IPS-20b (cell line): ENCODE results near the gene PIGC.
"Not testable (repeated sequence)": the region's sequence is repeated elsewhere in the genome, so short reads cannot be mapped to it uniquely, and the experiment has no call there.

Source experiments
- H3K27ac ChIP-seq: one replicate; pipeline ENCODE4 v1.5.1; 2013; ENCODE audit warnings: low read length
- H3K27me3 ChIP-seq: 2 replicates; pipeline ENCODE4 v1.6.1; 2013; ENCODE audit warnings: mild to moderate bottlenecking, low read length, inconsistent platforms; ENCODE audit not compliant: insufficient read depth
- H3K36me3 ChIP-seq: 2 replicates; pipeline ENCODE4 v1.6.1; 2013; ENCODE audit warnings: low read depth, mild to moderate bottlenecking, inconsistent platforms, low read length, moderate library complexity; ENCODE audit not compliant: insufficient read depth
- H3K4me1 ChIP-seq: 2 replicates; pipeline ENCODE4 v1.6.1; 2013; ENCODE audit warnings: mild to moderate bottlenecking, control low read depth, inconsistent platforms, low read length, moderate library complexity; ENCODE audit not compliant: insufficient read depth
- H3K4me3 ChIP-seq: 2 replicates; pipeline ENCODE4 v1.5.1; 2013; ENCODE audit warnings: mild to moderate bottlenecking, low read length, inconsistent platforms
- H3K9ac ChIP-seq: 2 replicates; pipeline ENCODE4 v1.6.1; 2013; ENCODE audit warnings: low read depth, mild to moderate bottlenecking, inconsistent platforms, low read length, moderate library complexity
- H3K9me3 ChIP-seq: 2 replicates; pipeline ENCODE4 v1.6.1; 2013; ENCODE audit warnings: mild to moderate bottlenecking, low read depth, low read length, inconsistent platforms; ENCODE audit not compliant: insufficient read depth

PIGC gene

DNA sequence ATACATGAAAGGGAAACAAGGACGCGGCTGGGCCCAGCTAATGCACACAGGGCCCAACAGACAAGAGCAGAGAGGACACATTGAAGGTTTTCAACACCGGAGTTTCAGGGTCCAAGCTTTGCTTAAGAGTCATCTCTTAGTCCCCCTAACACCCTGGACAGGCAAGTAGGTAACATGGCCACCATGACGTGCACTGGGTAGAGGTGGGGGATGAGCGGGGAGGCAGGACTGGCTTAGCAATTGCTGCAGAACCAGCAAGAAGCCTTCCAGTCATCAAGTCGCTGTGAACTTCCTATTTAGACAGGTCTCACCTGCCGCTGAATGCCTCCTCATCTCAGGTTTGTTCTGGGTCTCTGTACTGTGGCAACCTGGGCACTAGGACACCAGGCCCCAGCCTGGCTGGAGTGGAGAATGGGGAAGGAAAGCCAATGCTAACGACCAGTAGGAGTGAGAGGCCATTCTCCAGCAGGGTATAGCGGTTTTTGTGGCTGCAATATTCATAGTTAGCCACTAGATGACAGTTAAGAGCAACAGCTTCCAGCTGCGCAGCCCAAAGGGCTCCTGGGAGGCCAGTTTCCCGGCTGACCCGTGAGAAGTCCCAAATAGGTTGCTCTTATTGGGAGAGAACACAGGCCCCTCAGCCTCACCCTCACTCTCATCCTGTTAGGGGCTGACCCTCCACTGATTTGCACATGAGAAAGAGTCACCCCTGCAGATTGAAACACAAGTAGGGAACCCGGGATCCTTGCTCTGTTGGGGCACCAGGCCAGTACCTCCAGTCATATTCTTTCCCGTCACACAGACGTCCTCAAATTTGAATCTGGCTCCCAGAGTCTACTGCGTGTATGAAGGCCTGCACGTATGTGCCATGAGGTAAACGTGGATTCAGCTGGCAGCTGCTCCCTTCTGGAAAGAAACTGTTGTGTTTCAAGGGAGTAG lies 6.0 kb upstream of the PIGC start:
- no peak overlapping the region for H3K4me3 ChIP-seq

DNA sequence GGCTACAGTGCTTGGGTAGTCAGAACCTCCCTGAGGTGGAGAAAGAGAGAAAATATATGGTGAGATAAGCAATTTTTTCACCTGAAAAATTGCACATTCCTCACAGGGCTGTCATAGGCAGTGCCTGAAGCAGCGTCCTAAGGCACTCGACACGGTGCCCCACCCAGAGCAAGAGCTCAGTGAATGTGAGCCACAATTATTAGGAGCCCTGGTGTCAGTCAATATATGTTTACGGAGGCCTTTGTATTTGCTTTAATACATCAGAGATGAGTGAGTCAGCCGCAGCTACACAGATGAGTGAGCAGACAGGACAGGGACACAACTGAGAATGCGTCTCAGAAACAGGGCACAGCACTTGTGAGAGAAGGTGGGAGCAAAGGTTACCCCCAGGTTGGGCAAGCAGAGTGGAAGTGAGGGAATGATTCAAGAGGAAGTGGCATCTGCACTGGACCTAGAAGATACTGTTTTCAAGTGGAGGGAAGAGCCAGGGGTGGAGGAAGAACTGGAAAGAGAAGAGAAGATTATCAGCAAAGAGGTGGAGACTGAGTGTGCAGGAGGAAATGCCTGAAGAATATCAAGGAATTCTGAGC lies 5.2 kb upstream of the PIGC start:
- no peaks in the 10 kb centered on the region for H3K4me1 ChIP-seq
- H3K9me3 ChIP-seq: no peaks in the 10 kb centered on the region
- no peak overlapping the region for H3K9ac ChIP-seq
- H3K36me3 ChIP-seq: no peaks in the 10 kb centered on the region
- H3K4me3 ChIP-seq: no peak overlapping the region
- no peak overlapping the region for H3K27ac ChIP-seq
- no peaks in the 10 kb centered on the region for H3K27me3 ChIP-seq

More for the DNA sequence above, 6.0 kb upstream of the PIGC start:
- no peaks in the 10 kb centered on the region for H3K4me1 ChIP-seq
- H3K27me3 ChIP-seq: no peaks in the 10 kb centered on the region
- H3K27ac ChIP-seq: no peak overlapping the region
- H3K36me3 ChIP-seq: no peaks in the 10 kb centered on the region
- H3K9me3 ChIP-seq: no peaks in the 10 kb centered on the region
- no peak overlapping the region for H3K9ac ChIP-seq

DNA sequence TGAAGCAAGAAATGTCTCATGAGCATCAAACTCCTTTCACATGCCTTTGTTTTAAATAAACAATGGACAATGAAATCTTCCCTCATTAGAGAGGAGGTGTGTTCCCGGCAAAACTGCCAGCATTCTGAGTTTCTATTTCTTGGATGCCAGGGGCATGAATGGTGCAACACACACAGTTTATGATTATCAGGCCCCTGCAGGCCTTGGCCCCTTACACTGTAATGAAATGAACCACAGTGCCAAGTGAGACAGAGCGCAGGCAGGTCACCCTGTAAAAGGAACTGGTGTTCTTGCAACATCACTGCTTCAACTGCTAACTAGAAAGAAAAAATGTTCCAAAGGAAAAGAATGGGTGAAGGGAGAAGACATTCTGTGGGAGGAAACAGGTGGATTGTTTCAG lies 3.8 kb upstream of the PIGC start:
- Histone ChIP-seq H3K36me3 (peaks cover under 1% of the 10 kb centered on the region; the same call in 1 of the 2 replicates), H3K4me3 (no peak overlapping the region), H3K9me3 (no peaks in the 10 kb centered on the region), H3K27ac (no peak overlapping the region), H3K4me1 (peaks cover 4% of the 10 kb centered on the region; the same call in 1 of the 2 replicates), H3K27me3 (no peaks in the 10 kb centered on the region), H3K9ac (no peak overlapping the region)

DNA sequence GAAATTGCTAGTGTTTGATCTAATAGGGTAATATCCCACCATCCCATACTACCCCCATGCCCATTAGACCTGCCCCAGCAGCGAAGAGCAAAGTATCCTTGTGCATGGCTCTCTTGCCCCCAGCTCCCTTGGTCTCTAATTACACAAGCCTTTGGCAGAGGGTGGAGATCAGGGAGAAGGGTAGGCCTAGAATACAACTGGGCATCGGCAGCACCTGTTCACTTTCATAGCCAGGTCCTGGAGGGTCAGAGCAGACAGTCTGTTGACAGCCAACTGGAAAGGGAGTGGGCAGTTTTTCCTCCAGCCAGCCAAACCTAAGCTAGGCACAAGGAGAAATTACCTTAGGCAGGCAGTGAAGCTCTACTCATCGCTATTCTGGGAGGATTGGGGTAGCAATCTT lies 2.7 kb upstream of the PIGC start:
- no peak overlapping the region for H3K9ac ChIP-seq
- H3K4me3 ChIP-seq: no peak overlapping the region
- no peaks in the 10 kb centered on the region for H3K27me3 ChIP-seq
- H3K27ac ChIP-seq: no peak overlapping the region
- peaks cover 11% of the 10 kb centered on the region for H3K36me3 ChIP-seq
- peaks cover 4% of the 10 kb centered on the region; the same call in 1 of the 2 replicates for H3K4me1 ChIP-seq
- H3K9me3 ChIP-seq: no peaks in the 10 kb centered on the region

DNA sequence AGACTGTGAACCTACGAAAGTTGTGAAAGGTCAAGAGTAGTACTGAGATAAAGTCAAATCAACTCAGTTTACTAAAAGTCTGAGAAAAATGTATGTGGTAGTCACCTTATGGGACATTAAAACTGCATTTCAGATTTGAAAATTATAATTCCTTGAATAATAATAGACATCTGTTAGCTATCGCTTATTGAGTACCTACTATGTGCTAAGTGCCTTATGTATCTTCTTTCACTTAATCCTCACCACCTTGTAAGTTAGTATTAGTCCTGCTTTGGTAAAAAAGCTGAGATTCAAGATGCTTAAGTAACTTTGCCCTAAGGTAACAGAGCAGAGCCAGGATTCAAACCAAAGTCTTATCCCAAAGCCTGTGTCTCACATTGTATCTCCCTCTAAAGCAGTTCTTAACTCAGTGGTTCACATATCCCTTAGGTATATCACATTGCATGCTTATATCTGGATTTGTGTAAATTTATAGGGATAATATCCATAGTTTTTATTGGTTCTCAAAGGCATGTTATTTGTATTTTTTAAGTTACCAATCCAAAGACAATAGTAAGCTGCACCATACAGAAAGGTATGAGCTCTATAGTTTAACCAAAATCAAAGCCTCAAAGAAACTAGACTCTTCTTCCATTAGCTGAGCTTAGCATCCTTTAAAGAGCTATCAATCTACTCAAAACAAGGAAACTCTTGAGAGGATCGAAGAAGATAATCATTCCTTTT lies 865 bp downstream of the PIGC start:
- Histone ChIP-seq H3K36me3 (peaks cover 19% of the 10 kb centered on the region), H3K9me3 (no peaks in the 10 kb centered on the region), H3K27me3 (no peaks in the 10 kb centered on the region), H3K27ac (no peak overlapping the region), H3K4me3 (peak overlapping the region; percentile 89), H3K9ac (peak overlapping the region; percentile 93), H3K4me1 (peaks cover 4% of the 10 kb centered on the region; the same call in 1 of the 2 replicates)

DNA sequence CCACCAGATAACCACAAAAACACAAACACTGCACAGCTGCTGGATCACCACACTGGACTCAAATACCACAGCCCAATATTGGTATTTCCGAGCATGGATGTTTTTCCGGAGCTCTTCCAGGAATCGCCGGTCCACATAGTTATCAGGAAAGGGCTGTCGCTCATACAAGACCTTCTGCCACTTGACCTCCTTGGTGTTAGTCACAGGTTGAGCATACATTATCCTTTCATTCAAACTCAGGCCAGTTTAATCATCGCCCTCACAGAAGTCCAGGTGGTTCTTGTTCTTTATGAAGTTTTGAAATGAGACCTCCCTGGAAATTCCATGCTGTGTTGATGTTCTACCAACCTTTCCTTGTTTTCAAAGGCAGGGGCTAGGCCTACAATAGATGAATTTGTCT lies 1.5 kb downstream of the PIGC start:
- H3K9ac ChIP-seq: no peak overlapping the region
- peaks cover 4% of the 10 kb centered on the region; the same call in 1 of the 2 replicates for H3K4me1 ChIP-seq
- no peaks in the 10 kb centered on the region for H3K9me3 ChIP-seq
- no peak overlapping the region for H3K27ac ChIP-seq
- peaks cover 19% of the 10 kb centered on the region for H3K36me3 ChIP-seq
- H3K27me3 ChIP-seq: no peaks in the 10 kb centered on the region
- peak overlapping the region; percentile 89; the same call in 1 of the 2 replicates for H3K4me3 ChIP-seq

DNA sequence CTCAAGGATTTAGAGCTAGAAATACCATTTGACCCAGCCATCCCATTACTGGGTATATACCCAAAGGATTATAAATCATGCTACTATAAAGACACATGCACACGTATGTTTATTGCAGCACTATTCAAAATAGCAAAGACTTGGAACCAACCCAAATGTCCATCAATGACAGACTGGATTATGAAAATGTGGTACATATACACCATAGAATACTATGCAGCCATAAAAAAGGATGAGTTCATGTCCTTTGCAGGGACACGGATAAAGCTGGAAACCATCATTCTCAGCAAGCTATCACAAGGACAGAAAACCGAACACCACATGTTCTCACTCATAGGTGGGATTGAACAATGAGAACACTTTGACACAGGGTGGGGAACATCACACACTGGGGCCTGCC lies 6.7 kb downstream of the PIGC start:
- not testable (repeated sequence) for H3K9me3 ChIP-seq, H3K9ac ChIP-seq, H3K27ac ChIP-seq, H3K27me3 ChIP-seq, H3K4me1 ChIP-seq, H3K4me3 ChIP-seq
- peaks cover 14% of the 10 kb centered on the region for H3K36me3 ChIP-seq

DNA sequence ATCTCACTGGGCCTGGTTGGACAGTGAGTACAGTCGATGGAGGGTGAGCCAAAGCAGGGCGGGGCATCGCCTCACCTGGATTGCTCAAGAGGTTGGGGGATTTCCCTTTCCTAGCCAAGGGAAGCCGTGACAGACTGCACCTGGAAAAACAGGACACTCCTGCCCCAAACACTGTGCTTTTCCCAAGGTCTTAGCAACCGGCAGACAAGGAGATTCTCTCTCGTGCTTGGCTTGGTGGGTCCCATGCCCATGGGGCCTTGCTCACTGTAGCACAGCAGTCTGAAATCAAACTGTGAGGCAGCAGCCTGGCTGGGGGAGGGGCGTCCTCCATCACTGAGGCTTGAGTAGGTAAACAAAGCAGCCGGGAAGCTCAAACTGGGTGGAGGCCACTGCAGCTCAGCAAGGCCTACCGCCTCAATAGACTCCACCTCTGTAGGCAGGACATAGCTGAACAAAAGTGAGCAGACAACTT lies 12.1 kb downstream of the PIGC start:
- Histone ChIP-seq H3K27ac (no peak overlapping the region), H3K4me3 (no peak overlapping the region), H3K4me1 (peaks cover 5% of the 10 kb centered on the region; the same call in 1 of the 2 replicates), H3K27me3 (no peaks in the 10 kb centered on the region), H3K36me3 (no peaks in the 10 kb centered on the region), H3K9ac (no peak overlapping the region), H3K9me3 (no peaks in the 10 kb centered on the region)

DNA sequence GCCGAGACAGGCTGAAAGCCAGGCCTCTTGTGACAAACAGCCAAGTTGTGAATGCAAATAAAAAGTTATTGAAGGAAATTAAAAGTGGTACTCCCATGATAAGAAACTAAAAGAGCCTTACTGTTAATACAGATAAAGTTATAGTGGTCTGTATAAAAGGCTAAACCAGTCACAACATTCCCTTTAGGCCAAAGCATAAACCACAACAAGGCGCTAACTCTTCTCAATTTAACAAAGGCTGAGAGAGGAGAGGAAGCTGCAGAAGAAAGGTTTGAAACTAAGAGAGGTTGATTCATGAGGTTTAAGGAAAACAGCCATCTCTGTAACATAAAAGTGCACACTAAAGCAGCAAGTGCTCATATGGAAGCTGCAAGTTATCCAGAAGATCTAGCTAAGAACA lies 12.7 kb downstream of the PIGC start:
- Histone ChIP-seq H3K9ac (no peak overlapping the region), H3K4me3 (no peak overlapping the region), H3K9me3 (no peaks in the 10 kb centered on the region), H3K4me1 (peaks cover 7% of the 10 kb centered on the region; the same call in 1 of the 2 replicates), H3K27ac (no peak overlapping the region), H3K27me3 (no peaks in the 10 kb centered on the region), H3K36me3 (no peaks in the 10 kb centered on the region)

DNA sequence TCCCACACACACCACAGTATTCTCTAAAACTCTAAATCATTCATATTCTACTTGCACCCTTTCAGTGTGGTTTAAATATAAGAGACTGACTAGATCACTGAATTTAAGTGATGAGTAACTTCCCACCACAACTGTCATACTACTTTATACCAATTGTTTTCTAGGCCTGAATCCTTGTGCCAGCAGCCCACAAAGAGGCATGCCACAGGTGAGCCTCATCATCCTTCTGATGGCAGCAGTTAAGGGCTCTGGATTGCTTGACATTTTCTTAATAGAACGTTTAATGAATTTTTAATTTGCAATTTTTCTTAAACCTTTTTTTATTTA lies 13.8 kb downstream of the PIGC start:
- H3K36me3 ChIP-seq: no peaks in the 10 kb centered on the region
- peaks cover 11% of the 10 kb centered on the region for H3K4me1 ChIP-seq
- no peaks in the 10 kb centered on the region for H3K9me3 ChIP-seq
- no peak overlapping the region for H3K4me3 ChIP-seq
- no peaks in the 10 kb centered on the region for H3K27me3 ChIP-seq
- H3K27ac ChIP-seq: no peak overlapping the region
- H3K9ac ChIP-seq: no peak overlapping the region

DNA sequence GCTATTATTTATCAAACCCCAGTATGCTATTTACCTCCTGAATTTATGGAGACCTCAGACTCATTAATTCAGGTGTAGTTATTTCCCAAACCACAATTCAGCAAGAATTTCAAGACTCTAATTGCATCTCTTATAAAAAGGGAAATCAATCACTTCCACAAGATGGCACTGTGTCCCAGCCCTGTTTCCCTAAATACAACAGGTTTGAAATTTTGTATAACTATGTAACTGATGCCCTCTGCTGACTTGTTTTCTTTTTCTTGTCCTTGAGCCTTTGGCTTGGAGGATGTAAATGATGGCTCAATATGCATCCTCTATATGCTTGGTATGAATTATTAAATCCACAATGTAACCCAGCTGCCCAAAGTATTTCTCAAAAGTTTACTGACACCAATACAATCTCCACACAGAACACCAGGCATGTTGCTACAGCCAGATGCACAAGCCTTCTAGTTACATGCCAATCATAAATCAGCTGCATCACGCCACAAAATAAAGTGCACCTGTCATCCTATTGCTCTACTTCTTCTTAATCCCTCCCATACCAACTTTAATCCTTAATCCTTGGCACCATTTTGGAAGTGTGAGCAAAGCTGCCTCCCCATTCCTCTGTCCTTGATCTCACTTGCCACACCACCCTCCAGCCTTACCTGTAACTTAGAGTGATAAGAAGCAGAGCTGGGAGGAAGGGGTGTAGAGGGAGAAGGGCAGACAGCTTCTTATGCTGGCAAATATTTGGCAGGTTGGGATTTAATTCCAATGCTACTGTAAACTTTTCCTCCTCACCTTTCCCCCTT lies 14.3 kb downstream of the PIGC start:
- Histone ChIP-seq H3K36me3 (no peaks in the 10 kb centered on the region), H3K4me3 (no peak overlapping the region), H3K27me3 (no peaks in the 10 kb centered on the region), H3K27ac (no peak overlapping the region), H3K9ac (no peak overlapping the region), H3K9me3 (no peaks in the 10 kb centered on the region), H3K4me1 (peaks cover 11% of the 10 kb centered on the region)
